Nephron (organoid): ENCODE results near the gene ELMOD3.

Source experiments
- H3K27ac Mint-ChIP-seq, 3 experiments: 2 replicates each; pipeline ENCODE4 v1.8.0; 2020; ENCODE audit warnings: mixed read lengths in 3 of 3, mild to moderate bottlenecking in 2 of 3, moderate library complexity in 1 of 3
- H3K27me3 Mint-ChIP-seq: 2 replicates; pipeline ENCODE4 v1.8.0; 2021; ENCODE audit warnings: low read depth, mild to moderate bottlenecking, moderate library complexity, mixed read lengths
- H3K36me3 Mint-ChIP-seq: 2 replicates; pipeline ENCODE4 v1.8.0; 2020; ENCODE audit warnings: low read depth, mixed read lengths
- H3K4me1 Mint-ChIP-seq: 2 replicates; pipeline ENCODE4 v1.8.0; 2020; ENCODE audit warnings: mixed read lengths
- H3K4me3 Mint-ChIP-seq, 3 experiments: 2 replicates each; pipeline ENCODE4 v1.8.0; 2020; ENCODE audit warnings: mild to moderate bottlenecking in 3 of 3, mixed read lengths in 3 of 3, moderate library complexity in 2 of 3
- H3K9me3 Mint-ChIP-seq: 2 replicates; pipeline ENCODE4 v1.8.0; 2020; ENCODE audit warnings: mixed read lengths
- TF ChIP-seq, protein P1 (sequence below), 3 experiments: fragments of 200-600 bp; sonication (generic); IDR thresholded peaks; one replicate each; pipeline ENCODE4 v1.5.0; 2021; ENCODE audit warnings: antibody characterized with exemption in 3 of 3; ENCODE audit not compliant: unreplicated experiment in 3 of 3

Gene ELMOD3

DNA sequence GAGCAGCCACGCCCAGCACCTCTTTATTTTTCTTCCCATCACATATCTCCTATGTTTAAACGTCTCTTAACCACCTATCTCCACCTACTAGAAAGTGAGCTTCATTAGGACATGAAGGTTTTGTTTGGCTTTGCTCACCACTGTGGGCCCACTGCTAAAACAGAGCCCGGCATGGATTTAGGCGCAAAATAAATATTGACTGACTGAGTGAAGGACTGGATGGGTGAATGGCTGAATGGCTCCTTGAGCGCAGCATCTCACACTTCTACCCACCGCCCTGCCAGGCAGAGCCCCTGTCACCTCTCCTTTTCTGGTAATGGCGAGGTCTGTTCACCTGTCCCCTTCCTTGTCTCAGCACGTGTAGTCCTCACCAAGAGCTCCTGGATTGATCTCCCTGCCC is 45.5 kb downstream of the ELMOD3 start:
- Mint-ChIP-seq H3K36me3 (peaks cover 18% of the 10 kb centered on the region), H3K4me3 (no peak overlapping the region), H3K27ac (no peak overlapping the region), H3K27me3 (no peaks in the 10 kb centered on the region), H3K4me1 (peaks cover 7% of the 10 kb centered on the region), H3K9me3 (peaks cover 11% of the 10 kb centered on the region)
- TF ChIP-seq, protein P1, sequence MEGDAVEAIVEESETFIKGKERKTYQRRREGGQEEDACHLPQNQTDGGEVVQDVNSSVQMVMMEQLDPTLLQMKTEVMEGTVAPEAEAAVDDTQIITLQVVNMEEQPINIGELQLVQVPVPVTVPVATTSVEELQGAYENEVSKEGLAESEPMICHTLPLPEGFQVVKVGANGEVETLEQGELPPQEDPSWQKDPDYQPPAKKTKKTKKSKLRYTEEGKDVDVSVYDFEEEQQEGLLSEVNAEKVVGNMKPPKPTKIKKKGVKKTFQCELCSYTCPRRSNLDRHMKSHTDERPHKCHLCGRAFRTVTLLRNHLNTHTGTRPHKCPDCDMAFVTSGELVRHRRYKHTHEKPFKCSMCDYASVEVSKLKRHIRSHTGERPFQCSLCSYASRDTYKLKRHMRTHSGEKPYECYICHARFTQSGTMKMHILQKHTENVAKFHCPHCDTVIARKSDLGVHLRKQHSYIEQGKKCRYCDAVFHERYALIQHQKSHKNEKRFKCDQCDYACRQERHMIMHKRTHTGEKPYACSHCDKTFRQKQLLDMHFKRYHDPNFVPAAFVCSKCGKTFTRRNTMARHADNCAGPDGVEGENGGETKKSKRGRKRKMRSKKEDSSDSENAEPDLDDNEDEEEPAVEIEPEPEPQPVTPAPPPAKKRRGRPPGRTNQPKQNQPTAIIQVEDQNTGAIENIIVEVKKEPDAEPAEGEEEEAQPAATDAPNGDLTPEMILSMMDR (IDR thresholded peaks at IDR 0.05; ENCODE audit: unreplicated experiment in 3 of 3) = no peak

DNA sequence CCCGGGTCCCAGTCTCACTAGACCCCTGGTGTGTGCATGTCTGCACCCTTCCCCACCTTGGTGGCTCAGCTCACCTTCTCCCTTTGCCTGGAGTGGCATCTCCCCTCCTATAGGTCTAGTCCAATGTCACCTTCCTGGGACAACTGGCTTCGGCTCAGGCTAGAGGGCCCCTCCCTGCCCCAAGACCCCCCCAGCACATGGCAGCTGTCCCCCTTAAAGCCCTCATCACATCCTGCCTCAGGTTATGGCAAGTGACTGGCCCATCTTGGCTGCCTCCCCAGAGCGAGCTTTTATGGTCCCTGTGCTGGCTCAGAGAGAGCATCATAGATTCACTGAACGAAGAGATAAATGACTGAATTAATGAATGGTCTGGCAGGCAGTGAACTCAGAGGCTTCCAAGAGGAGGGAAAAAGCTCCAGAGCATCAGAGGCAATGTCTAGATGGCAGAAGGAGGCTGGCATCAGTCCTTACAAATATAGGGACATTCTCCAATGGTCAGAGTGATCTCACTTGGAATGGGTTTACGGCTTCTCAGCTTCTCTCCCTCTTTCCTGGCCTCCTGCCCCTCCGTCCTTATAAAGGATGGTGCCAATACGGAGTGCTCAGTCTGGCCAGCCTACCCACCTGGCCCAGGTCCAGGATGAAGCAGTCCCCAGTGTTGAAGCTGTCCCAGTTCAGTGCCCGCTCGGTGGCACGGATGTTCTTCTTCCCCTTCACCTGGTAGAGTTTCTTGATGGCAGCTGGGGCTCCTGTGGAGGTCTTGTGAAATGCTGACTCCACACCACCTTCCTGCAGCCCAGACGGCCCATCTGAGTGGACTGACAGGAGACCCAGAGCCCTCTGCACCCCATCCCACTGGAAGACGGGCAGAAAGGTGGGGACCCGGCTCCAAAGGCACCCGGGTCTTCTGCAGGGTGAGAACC is 46.2 kb downstream of the ELMOD3 start:
- TF ChIP-seq, protein P1 (IDR thresholded peaks at IDR 0.05; ENCODE audit: unreplicated experiment in 3 of 3) = no peak
- Mint-ChIP-seq H3K4me1 (peaks cover 14% of the 10 kb centered on the region), H3K36me3 (peaks cover 19% of the 10 kb centered on the region), H3K9me3 (peaks cover 11% of the 10 kb centered on the region), H3K4me3 (no peak overlapping the region), H3K27ac (no peak overlapping the region), H3K27me3 (no peaks in the 10 kb centered on the region)

DNA sequence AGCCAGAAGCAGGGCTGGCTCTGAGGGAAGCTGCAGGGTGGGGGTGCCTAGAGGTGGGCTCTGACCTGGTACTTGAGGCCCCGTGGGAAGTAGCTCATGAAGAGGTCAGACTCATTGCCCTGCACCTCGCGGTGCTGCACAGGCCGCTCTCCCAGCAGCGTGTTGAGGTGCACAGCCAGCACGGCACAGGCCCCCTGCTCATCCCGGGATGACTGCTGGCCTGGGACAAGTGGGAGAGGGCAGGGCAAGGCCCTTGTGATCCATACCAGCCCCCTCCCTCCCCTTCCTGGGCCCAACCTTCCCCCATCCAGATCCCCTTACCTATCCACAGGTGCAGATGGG is 46.9 kb downstream of the ELMOD3 start:
- Mint-ChIP-seq H3K36me3 (peaks cover 19% of the 10 kb centered on the region), H3K4me1 (peaks cover 11% of the 10 kb centered on the region), H3K9me3 (peaks cover 11% of the 10 kb centered on the region), H3K4me3 (no peak overlapping the region), H3K27me3 (no peaks in the 10 kb centered on the region), H3K27ac (no peak overlapping the region)
- TF ChIP-seq, protein P1 (IDR thresholded peaks at IDR 0.05; ENCODE audit: unreplicated experiment in 3 of 3) = no peak

DNA sequence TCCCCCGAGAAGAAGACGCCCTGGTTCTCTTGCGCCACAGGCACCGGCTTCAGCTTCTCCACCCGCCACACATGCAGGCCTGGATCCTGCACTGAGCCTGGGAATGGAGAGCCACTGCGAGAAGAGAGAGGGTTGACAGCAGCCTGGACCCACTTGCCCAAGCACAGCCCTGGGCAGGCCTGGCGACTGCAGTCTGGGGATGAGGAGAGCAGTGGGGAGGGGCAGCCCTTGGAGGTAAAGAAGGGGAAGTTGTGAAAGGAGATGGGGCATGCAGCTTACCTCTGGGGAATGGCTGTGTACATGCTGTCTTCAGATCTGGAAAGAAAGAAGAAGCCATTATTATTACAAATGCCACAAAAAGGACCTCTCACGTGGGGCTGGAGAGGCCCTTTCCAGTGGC is 47.3 kb downstream of the ELMOD3 start:
- H3K4me3 Mint-ChIP-seq = no peak overlapping the region
- peaks cover 7% of the 10 kb centered on the region for H3K4me1 Mint-ChIP-seq
- H3K9me3 Mint-ChIP-seq = peaks cover 11% of the 10 kb centered on the region
- H3K27me3 Mint-ChIP-seq = no peaks in the 10 kb centered on the region
- TF ChIP-seq, protein P1 (IDR thresholded peaks at IDR 0.05; ENCODE audit: unreplicated experiment in 3 of 3) = no peak
- H3K36me3 Mint-ChIP-seq = peaks cover 19% of the 10 kb centered on the region
- no peak overlapping the region for H3K27ac Mint-ChIP-seq

DNA sequence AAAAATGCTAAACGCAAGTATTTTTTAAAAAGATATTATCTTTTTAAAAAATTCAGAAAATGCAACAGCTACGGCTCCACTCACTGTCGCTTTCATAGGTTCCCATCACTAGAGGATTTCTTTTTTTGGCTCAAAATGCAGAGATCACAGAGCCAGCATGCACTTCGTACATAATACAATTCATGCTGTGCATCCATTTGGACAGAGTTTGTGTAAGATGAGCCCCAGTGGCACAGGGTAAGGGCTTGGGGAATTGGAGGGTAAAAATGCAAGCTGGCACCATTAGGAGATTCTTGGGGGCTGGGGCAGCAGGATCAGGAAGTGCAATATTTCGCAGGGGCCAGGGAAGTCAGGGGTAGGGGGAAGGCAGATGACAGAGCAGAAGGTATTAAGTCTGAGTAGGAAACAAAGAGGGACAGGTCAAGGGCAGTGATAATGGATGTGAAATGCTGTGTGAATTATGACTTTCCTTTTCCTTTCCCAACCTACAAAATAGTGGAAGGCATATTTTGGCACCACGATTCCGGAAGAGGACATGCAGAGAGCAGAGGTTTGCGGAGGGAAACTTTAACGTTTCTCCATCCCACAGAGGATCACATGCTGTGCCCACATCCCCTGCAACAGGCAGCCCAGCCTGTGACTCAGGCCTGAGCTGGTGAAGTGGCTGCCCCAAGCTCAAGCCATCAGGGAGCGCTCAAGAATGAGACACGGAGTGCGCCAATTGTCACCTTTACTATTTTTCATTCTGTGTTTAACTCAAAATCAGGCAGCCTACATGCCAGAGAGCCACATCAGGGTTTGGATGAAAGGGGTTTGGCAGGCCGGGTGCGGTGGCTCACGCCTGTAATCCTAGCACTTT is 50.9 kb downstream of the ELMOD3 start:
- TF ChIP-seq, protein P1 (IDR thresholded peaks at IDR 0.05; ENCODE audit: unreplicated experiment in 3 of 3) = no peak
- Mint-ChIP-seq H3K27ac (peak overlapping the region; percentile 31 to 72 (median 49)), H3K4me3 (no peak overlapping the region), H3K27me3 (peaks cover 3% of the 10 kb centered on the region), H3K4me1 (peaks cover 18% of the 10 kb centered on the region), H3K9me3 (peaks cover 11% of the 10 kb centered on the region), H3K36me3 (peaks cover 19% of the 10 kb centered on the region)
